Measurements from ENCODE around the gene BAX. TPM values are rescaled to one million over a fixed set of nuclear protein-coding genes. Genes with fewer than 3 reads are reported as not detected.

Gene BAX
- total and polyA plus RNA-seq, 2 of the 13 experiments (the other 11 are each of a cell fraction or from before 2014, with no cell fraction given) = 139 to 176 TPM

GRCh38 chr19:48967346-48968178 is 12.9 kb downstream of the BAX start (continued):
- TF ChIP-seq AKNA (CRISPR knock-in tag; IDR thresholded peaks at IDR 0.05; ENCODE audit: borderline replicate concordance) (no peak; the same call in 1 of the 2 replicates), ZNF256 (CRISPR knock-in tag; conservative IDR thresholded peaks at IDR 0.05) (no peak; the same call in 1 of the 2 replicates), EEA1 (CRISPR knock-in tag; IDR thresholded peaks at IDR 0.05; ENCODE audit: borderline replicate concordance) (peak; percentile 33; the same call in 1 of the 2 replicates), CSRNP1 (CRISPR knock-in tag; IDR thresholded peaks at IDR 0.05) (no peak; the same call in 1 of the 2 replicates), CC2D1A (CRISPR knock-in tag; IDR thresholded peaks at IDR 0.05) (no peak), ZNF577 (CRISPR knock-in tag; IDR thresholded peaks at IDR 0.05; ENCODE audit: borderline replicate concordance, low read depth) (0 out of 2 replicates have a peak, but pooled peaks have one; percentile 66), SKI (IDR thresholded peaks at IDR 0.05; ENCODE audit: partially characterized antibody) (no peak), GFI1 (CRISPR knock-in tag; IDR thresholded peaks at IDR 0.05; ENCODE audit: borderline replicate concordance) (peak; percentile 60), MAX (IDR thresholded peaks at IDR 0.05) (peak; percentile 19), PATZ1 (CRISPR knock-in tag; IDR thresholded peaks at IDR 0.05) (no peak; the same call in 1 of the 2 replicates), FOXP4 (CRISPR knock-in tag; IDR thresholded peaks at IDR 0.05) (0 out of 2 replicates have a peak, but pooled peaks have one; percentile 3), HDAC2 (CRISPR knock-in tag; IDR thresholded peaks at IDR 0.05) (no peak), ZBTB21 (CRISPR knock-in tag; IDR thresholded peaks at IDR 0.05) (no peak), BRF2 (CRISPR knock-in tag; IDR thresholded peaks at IDR 0.05) (peak; percentile 73), STAG1 (CRISPR knock-in tag; IDR thresholded peaks at IDR 0.05) (no peak)
